Endodermal cell (in vitro differentiated cells): ENCODE data around the gene S100A12. TPM values are rescaled to one million over a fixed set of nuclear protein-coding genes. Genes with fewer than 3 reads are reported as not detected.
A peak's percentile ranks its signal among the peaks of the same experiment; 100 is the strongest.

Source experiments
- DNase-seq: peaks from one replicate; pipeline ENCODE4 v3.0.0-alpha.2; 2017
- H3K27ac ChIP-seq: 2 replicates; pipeline ENCODE4 v1.5.1; 2013; ENCODE audit warnings: mild to moderate bottlenecking, low read depth, low read length, moderate library complexity
- H3K27me3 ChIP-seq: 2 replicates; pipeline ENCODE4 v1.6.1; 2013; ENCODE audit warnings: mild to moderate bottlenecking, low read length, moderate library complexity; ENCODE audit not compliant: insufficient read depth, control insufficient read depth, poor library complexity, severe bottlenecking
- H3K36me3 ChIP-seq: 2 replicates; pipeline ENCODE4 v1.7.0; 2013; ENCODE audit warnings: mild to moderate bottlenecking, low read length, moderate library complexity; ENCODE audit not compliant: control insufficient read depth, insufficient read depth
- H3K4me1 ChIP-seq: one replicate; pipeline ENCODE4 v1.7.0; 2013; ENCODE audit warnings: low read length; ENCODE audit not compliant: control insufficient read depth, insufficient read depth
- H3K4me3 ChIP-seq: 2 replicates; pipeline ENCODE4 v1.5.1; 2013; ENCODE audit warnings: mild to moderate bottlenecking, low read length, moderate library complexity
- H3K9ac ChIP-seq: 2 replicates; pipeline ENCODE4 v1.6.1; 2013; ENCODE audit warnings: mild to moderate bottlenecking, low read length, moderate library complexity; ENCODE audit not compliant: poor library complexity, severe bottlenecking; ENCODE audit errors: extremely low read depth
- H3K9me3 ChIP-seq: 2 replicates; pipeline ENCODE4 v1.6.1; 2013; ENCODE audit warnings: mild to moderate bottlenecking, low read length, moderate library complexity; ENCODE audit not compliant: control insufficient read depth
- H3K27ac Mint-ChIP-seq: 2 replicates; pipeline ENCODE4 v1.8.0; 2020; ENCODE audit warnings: mixed read lengths
- H3K27me3 Mint-ChIP-seq: 2 replicates; pipeline ENCODE4 v1.8.0; 2021; ENCODE audit warnings: mild to moderate bottlenecking, mixed read lengths; ENCODE audit not compliant: insufficient read depth
- H3K36me3 Mint-ChIP-seq: 2 replicates; pipeline ENCODE4 v1.8.0; 2020; ENCODE audit warnings: low read depth, mixed read lengths
- H3K4me1 Mint-ChIP-seq: 2 replicates; pipeline ENCODE4 v1.8.0; 2020; ENCODE audit warnings: mixed read lengths
- H3K4me3 Mint-ChIP-seq: 2 replicates; pipeline ENCODE4 v1.8.0; 2020; ENCODE audit warnings: mild to moderate bottlenecking, moderate library complexity, mixed read lengths
- H3K9me3 Mint-ChIP-seq: 2 replicates; pipeline ENCODE4 v1.8.0; 2020; ENCODE audit warnings: mild to moderate bottlenecking, mixed read lengths
- CTCF ChIP-seq: fragments of 200-600 bp; sonication (generic); conservative IDR thresholded peaks from 2 replicates; pipeline ENCODE4 v1.5.0; 2021; ENCODE audit warnings: antibody characterized with exemption, mild to moderate bottlenecking
- WGBS, 2 experiments: methylation state at CpG; one replicate each; pipeline versions ENCODE4 v1.1.5 to v1.1.7; 2013; ENCODE audit warnings: missing lambda C conversion rate in 2 of 2, mixed read lengths in 1 of 2; ENCODE audit not compliant: insufficient coverage in 1 of 2, insufficient read length in 1 of 2; 5-methylcytosine and 5-hydroxymethylcytosine counted together
- total RNA-seq, 2 donors: library from RNA; stranded (reverse); fragmentation: NEBNext Ultra II Directional in 1 of 2; extraction: Animal tissue kit (Norgen Biotek cat#: 25700) in 1 of 2; gene quantifications; 2 replicates in 1 of 2; 3 replicates in 1 of 2; pipeline ENCODE4 v1.2.1, GENCODE V29; 2021

The S100A12 gene
- total RNA-seq, 2 donors from 2014 or later: not detected

GRCh38 chr1:153379591-153379990 lies 4.2 kb upstream of the S100A12 start:
- H3K36me3 ChIP-seq: no peaks in the 10 kb centered on the region
- H3K27ac ChIP-seq: no peak overlapping the region
- DNase-seq: peak; percentile 24
- no peaks in the 10 kb centered on the region for H3K4me1 ChIP-seq
- peaks cover 10% of the 10 kb centered on the region for H3K27me3 ChIP-seq
- peaks cover 14% of the 10 kb centered on the region for H3K27me3 Mint-ChIP-seq
- no peak overlapping the region for H3K27ac Mint-ChIP-seq
- TF ChIP-seq CTCF: no peak
- H3K4me3 Mint-ChIP-seq: no peak overlapping the region
- no peaks in the 10 kb centered on the region for H3K4me1 Mint-ChIP-seq
- H3K9ac ChIP-seq: no peak overlapping the region
- H3K4me3 ChIP-seq: no peak overlapping the region
- no peaks in the 10 kb centered on the region for H3K36me3 Mint-ChIP-seq
- peaks cover 10% of the 10 kb centered on the region for H3K9me3 Mint-ChIP-seq
- WGBS, 2 experiments: 87 to 89% methylated on average over 8 to 10 of the region's 10 CpGs
- H3K9me3 ChIP-seq: peaks cover 6% of the 10 kb centered on the region

GRCh38 chr1:153374071-153374470 lies 1.4 kb downstream of the S100A12 start:
- Mint-ChIP-seq H3K27ac (no peak overlapping the region), H3K4me3 (no peak overlapping the region), H3K4me1 (no peaks in the 10 kb centered on the region), H3K9me3 (no peaks in the 10 kb centered on the region), H3K27me3 (peaks cover 7% of the 10 kb centered on the region), H3K36me3 (no peaks in the 10 kb centered on the region)
- 73 to 100% methylated on average over 1 to 2 of the region's 2 CpGs for WGBS, 2 experiments
- no peak overlapping the region for H3K9ac ChIP-seq
- H3K4me3 ChIP-seq: no peak overlapping the region
- peak; percentile 20 for DNase-seq
- H3K4me1 ChIP-seq: no peaks in the 10 kb centered on the region
- no peak overlapping the region for H3K27ac ChIP-seq
- no peaks in the 10 kb centered on the region for H3K27me3 ChIP-seq
- TF ChIP-seq CTCF: no peak
- H3K9me3 ChIP-seq: no peaks in the 10 kb centered on the region
- no peaks in the 10 kb centered on the region for H3K36me3 ChIP-seq

- H3K9ac ChIP-seq: no peak overlapping the region
- no peaks in the 10 kb centered on the region for H3K36me3 ChIP-seq
- no peaks in the 10 kb centered on the region for H3K4me1 ChIP-seq
- Mint-ChIP-seq H3K27ac (no peak overlapping the region), H3K9me3 (no peaks in the 10 kb centered on the region), H3K4me3 (no peak overlapping the region), H3K4me1 (no peaks in the 10 kb centered on the region), H3K27me3 (peaks cover 7% of the 10 kb centered on the region), H3K36me3 (no peaks in the 10 kb centered on the region)
- H3K4me3 ChIP-seq: no peak overlapping the region
- H3K27ac ChIP-seq: no peak overlapping the region
- DNase-seq: no peak
- no peaks in the 10 kb centered on the region for H3K27me3 ChIP-seq
- TF ChIP-seq CTCF: no peak
- WGBS, 2 experiments: 87 to 92% methylated on average over 2 of the region's 2 CpGs
- H3K9me3 ChIP-seq: no peaks in the 10 kb centered on the region
Measured at GRCh38 chr1:153372571-153372970, 2.9 kb downstream of the S100A12 start.
